Measurements from ENCODE around the gene FAM81A.

DNA sequence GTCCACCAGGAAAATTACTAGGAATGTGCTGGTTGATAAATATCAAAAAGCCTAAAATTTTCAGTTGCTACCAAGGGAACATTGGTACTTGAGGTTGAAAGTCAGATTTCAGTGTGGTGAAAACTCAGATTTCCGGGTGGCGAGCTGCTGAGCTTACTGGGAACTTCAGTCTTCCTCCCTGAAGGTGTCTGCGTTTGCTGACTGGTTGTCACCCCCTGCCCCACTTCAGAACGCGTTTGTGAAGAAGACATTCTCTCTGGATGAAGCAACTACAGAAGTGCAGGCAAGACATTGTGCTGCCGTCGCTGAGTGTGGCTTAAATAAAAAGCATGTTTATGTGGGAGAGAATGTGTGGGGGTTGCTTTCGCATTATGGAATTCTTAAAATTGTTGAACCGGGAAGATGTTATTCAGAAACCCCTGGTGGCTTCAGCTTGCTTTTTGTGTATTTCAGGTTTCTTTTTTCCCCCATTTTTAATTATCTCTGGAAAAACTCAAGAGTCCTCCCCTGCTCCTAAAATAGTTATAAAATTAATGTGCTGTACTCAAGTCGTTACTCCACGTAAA is 7.1 kb downstream of the FAM81A start:
- TF ChIP-seq POLR2A (IDR thresholded peaks at IDR 0.05): no peak
- TF ChIP-seq, protein P1, sequence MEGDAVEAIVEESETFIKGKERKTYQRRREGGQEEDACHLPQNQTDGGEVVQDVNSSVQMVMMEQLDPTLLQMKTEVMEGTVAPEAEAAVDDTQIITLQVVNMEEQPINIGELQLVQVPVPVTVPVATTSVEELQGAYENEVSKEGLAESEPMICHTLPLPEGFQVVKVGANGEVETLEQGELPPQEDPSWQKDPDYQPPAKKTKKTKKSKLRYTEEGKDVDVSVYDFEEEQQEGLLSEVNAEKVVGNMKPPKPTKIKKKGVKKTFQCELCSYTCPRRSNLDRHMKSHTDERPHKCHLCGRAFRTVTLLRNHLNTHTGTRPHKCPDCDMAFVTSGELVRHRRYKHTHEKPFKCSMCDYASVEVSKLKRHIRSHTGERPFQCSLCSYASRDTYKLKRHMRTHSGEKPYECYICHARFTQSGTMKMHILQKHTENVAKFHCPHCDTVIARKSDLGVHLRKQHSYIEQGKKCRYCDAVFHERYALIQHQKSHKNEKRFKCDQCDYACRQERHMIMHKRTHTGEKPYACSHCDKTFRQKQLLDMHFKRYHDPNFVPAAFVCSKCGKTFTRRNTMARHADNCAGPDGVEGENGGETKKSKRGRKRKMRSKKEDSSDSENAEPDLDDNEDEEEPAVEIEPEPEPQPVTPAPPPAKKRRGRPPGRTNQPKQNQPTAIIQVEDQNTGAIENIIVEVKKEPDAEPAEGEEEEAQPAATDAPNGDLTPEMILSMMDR (IDR thresholded peaks at IDR 0.05 in 8 of 11, conservative IDR thresholded peaks at IDR 0.05 in 3 of 11): no peak
- no peak for TF ChIP-seq POLR2AphosphoS5 (IDR thresholded peaks at IDR 0.05)
